ENCODE data around the gene PNMA8B. TPM values are rescaled to one million over a fixed set of nuclear protein-coding genes. Genes with fewer than 3 reads are reported as not detected.

The PNMA8B gene
- total RNA-seq, 1 donor from 2014 or later = 0.18 TPM

DNA sequence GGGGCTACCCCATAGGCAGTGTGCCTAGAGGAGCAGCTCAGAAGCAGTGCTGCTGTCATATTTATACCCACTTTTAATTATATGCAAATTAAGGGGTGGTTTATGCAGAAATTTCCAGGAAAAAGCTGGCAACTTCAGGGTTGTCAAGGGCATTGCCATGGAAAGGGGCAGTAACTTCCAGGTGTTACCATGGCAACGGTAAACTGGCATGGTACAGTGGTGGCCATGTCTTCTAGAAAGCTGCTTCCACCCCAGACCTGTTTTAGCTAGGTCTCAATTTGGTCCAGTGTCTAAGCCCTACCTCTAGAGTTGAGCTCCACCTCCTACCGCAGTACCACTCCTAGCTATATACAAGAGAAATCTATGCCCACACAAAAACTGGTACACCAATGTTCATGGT, 35.6 kb downstream of the PNMA8B start:
- no peak for DNase-seq (ENCODE audit: extremely low read depth, low read depth, low spot score)

DNA sequence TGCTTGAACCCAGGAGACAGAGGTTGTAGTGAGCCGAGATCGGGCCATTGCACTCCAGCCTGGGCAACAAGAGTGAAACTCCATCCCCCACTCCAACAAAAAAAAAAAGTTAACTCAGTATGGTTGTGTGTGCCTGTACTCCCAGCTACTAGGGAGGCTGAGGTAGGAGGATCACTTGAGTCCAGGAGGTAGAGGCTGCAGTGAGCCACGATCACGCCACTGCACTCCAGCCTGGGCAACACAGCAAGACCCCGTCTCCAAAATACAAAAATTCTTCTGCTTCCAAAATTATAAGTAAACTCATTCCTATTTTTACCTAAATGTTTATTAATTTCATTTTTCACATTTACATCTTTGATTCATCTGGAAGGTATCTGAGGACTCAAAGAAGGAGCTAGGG, 38.7 kb downstream of the PNMA8B start:
- DNase-seq (ENCODE audit: extremely low read depth, low read depth, low spot score) = no peak

DNA sequence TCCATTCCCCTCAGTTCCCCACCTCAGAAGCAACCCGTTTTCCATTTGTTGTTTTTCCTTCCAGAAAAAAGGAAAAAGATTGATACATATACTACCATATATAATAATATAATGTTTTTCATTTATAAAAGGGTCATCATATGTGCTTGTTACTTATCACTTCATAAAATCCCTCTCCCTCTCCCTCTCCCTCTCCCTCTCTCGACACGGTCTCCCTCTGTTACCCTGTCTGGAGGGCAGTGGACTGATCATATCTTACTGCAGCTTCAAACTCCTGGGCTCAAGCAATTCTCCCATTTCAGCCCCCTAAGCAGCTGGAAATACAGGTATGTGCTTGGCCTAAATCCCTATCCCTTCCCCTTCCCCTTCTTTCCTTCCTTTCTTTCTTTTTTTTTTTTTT, 41.4 kb downstream of the PNMA8B start:
- no peak for DNase-seq (ENCODE audit: extremely low read depth, low read depth, low spot score)

DNA sequence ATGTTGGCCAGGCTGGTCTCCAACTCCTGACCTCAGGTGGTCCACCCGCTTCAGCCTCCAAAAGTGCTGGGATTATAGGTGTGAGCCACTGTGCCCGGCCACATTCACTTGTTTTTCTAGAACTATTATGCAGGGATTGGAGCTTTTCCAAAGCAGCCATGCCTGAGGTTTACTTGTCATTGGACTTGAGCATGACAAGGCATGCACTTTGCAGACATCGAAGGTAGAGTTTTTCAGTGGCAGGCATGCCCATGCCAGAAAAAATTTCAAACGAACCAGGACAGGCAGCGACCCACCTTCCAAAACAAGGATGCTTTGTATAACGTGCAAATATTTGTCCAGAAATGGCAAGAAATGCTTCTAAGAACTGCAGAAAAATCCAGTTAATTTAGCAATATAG, 42.0 kb downstream of the PNMA8B start:
- DNase-seq (ENCODE audit: extremely low read depth, low read depth, low spot score) = no peak

DNA sequence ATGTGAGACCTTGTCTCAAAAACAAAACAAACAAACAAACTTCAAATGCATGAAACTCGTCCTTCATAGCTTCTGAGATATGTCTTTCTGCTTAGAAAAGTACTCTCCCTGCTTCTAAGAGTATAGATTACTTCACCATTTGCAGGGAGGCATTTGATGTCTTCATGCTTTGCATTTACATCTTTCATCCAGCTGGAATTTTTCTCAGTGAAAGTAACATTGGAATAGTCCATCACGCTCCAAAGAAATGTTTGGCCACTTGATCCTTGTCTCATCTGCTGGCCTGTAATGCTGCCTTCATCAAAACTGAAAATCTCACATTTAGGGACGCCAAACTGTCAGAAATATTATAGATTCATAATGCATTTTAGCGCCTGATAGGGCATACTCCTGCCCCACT, 43.5 kb downstream of the PNMA8B start:
- DNase-seq (ENCODE audit: extremely low read depth, low read depth, low spot score) = no peak

DNA sequence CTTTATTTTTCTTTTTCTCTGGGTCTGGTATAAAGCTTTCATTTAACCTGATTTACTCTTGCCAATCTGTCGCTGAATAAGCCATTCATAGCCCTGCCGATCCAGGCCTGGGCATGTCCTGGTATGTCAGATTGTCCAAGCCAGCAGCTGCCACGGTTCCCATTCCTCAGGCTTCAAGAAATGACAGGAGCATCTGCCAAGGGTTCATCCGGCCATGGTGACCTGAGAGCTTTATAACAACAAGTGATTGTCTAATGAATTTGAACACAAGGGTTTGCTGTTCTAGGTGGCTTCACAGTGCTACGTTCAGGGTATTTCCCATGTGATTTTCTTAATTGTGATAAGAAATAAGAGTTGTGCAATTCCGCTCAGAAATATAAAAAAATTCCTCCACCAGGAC, 44.3 kb downstream of the PNMA8B start:
- no peak for DNase-seq (ENCODE audit: extremely low read depth, low read depth, low spot score)

DNA sequence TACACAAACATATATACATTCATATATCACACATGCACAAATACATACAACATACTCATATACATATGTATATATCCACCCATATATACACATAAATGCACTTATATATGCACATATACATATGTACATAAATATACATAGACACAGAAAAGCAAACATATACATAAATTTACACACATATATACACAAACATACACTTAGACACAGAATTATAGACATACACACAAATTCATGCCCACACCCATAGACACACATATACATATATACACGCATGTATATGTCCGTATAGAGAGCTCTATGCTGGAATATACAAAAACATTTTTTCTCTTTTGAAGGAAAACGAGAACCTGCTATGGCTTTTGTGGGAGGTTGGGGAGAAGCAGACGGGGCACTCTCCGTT, 44.9 kb downstream of the PNMA8B start:
- DNase-seq (ENCODE audit: extremely low read depth, low read depth, low spot score) = no peak

DNA sequence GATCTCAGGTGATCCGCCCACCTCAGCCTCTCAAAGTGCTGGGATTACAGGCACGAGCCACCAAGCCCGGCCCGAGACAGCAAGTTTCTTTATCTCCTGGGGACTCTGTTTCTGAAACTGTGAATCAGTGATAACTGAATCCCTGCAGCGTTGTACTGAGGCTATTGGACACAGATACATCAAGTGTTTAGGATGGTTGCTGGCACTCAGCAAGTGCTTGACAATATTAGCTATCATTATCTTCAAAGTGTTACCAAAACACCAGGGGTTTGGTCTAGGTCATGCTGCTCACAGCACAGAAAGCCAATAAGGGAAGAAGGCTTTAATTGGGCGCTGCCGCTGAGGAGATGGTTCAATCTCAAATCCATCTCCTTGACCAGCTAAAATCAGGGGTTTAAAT, 46.4 kb downstream of the PNMA8B start:
- no peak for DNase-seq (ENCODE audit: extremely low read depth, low read depth, low spot score)

DNA sequence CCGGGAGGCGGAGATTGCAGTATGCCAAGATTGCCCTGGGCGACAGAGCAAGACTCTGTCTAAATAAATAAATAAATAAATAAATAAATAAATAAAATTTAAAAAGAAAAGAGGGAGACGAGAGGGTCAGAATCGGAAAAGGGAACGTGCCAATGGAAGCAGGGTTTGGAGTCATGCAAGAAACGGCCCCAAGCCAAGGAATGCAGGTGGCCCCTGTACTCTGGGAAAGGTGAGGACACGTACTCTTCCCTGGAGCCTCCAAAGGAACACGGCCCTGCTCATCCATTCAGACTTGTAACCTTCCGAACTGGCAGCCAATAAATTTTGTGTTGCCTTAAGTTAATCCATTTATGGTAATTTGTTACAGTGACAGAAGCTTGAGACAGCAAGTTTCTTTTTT, 47.1 kb downstream of the PNMA8B start:
- DNase-seq (ENCODE audit: extremely low read depth, low read depth, low spot score) = no peak

DNA sequence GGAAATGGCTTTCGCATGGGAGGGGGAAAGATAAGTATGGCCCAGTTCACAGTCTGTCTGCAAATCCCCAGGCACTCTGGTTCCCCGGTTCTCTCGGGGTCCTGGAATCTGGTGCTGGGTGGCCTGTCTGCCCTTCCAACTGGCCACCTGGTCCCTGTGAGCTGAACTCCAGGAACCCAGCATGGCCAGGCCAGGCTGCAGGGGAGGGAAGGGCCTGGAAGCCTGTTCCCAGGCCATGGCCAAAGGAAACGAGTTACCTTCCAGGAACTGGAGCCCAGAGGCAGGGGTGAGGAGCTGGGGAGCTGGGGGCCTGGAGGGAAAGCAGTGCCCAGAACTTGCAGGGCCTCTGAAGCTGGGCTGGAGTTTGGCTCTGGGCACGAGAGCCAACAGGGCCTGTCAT, 47.8 kb downstream of the PNMA8B start:
- no peak for DNase-seq (ENCODE audit: extremely low read depth, low read depth, low spot score)

DNA sequence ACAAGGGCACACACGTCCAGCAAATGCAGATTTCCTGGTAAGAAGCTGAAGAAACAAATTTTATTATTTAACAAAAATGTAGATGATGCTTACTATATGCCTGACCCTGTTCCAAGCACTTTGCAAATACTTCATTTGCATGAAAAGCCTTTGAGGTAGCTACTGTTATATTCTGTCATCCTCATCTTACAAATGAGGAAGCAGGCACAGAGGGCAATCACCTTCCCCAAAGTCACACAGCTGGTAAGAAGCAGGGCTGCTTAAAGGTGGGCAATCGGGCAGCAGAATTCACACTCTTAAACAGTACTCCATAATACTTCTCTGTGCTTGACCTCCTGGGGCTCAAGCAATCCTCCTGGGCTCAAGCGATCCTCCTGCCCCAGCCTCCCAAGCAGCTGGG, 48.7 kb downstream of the PNMA8B start:
- DNase-seq (ENCODE audit: extremely low read depth, low read depth, low spot score) = no peak

DNA sequence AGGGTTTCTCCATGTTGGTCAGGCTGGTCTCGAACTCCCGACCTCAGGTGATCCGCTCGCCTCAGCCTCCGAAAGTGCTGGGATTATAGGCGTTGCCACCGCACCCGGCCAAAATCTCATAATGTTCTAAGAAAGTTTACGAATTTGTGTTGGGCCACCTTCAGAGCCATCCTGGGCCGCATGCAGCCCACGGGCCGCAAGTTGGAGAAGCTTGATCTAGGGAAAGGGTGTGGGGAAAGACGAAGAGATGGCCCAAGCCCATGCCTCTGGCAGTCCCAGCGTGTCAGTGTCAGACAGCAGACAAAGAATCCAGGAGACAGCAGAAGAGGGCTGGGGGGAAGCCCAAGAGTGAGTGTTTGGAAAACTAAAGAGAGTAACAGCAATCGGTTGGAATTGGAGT, 49.6 kb downstream of the PNMA8B start:
- no peak for DNase-seq (ENCODE audit: extremely low read depth, low read depth, low spot score)

DNA sequence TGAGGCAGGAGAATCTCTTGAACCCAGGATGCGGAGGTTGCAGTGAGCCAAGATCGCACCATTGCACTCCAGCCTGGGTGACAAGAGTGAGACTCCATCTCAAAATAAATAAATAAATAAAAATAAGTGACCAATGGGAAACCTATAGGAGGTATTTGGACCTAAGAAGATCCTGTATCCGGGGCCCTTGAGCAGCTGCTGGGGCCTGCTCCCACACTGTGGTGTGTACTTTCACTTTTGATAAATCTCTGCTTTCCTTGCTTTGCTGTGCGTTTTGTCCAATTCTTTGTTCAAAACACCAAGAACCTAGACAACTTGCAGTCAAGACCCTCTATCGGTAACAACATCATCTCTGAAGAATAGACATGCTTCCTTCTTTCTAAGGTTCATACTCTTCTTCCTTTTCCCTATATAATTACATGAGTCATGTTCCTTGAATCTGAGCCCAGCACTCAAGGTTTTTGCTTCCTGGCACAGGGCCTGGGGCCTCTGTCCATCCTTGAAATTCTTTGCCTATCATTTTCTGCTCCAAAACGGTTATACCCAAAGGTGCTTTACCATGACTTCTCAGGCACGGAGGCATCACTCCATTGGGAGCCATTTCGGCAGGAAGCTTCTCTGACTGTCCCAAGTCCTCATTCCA, 52.7 kb downstream of the PNMA8B start:
- no peak for DNase-seq (ENCODE audit: extremely low read depth, low read depth, low spot score)

DNA sequence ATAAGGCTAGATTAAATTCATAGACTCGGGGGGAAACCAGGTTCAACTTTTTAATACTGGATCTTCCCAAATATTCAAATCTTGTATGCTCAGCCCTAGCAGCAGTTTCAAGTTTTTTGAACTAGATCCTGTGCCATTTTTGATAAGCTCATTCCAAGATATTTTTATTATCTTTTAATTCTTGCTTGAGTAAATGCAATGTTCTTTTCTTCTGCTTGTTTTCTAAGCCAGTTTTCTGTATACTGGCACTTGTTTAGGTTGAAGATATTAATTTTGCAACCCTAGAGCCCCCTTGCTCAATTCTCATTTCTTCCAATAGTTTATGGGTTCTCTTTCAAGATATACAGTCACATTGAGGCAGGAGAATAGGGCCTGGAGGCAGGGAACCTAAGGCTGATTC, 53.8 kb downstream of the PNMA8B start:
- no peak for DNase-seq (ENCODE audit: extremely low read depth, low read depth, low spot score)

Other genes starting within 250 kb of the PNMA8B start
- gene HIF3A, start 198.8 kb downstream of the PNMA8B start, total RNA-seq = 7.5 and 20.6 TPM in 2 replicates
- 90.1 and 118 TPM in 2 replicates for gene PPP5C, start 148.8 kb downstream of the PNMA8B start, total RNA-seq
- 3.3 and 4.5 TPM in 2 replicates for gene CCDC8, start 82.3 kb downstream of the PNMA8B start, total RNA-seq
- not detected in 2 replicates for gene PNMA8C, start 66.9 kb downstream of the PNMA8B start, total RNA-seq
- gene PNMA8A, start 24.3 kb downstream of the PNMA8B start, total RNA-seq = 0.53 and 3.3 TPM in 2 replicates
- 268 and 348 TPM in 2 replicates for gene CALM3, start 105.5 kb upstream of the PNMA8B start, total RNA-seq
- 1.6 and 1.8 TPM in 2 replicates for gene PTGIR, start 129.2 kb upstream of the PNMA8B start, total RNA-seq
- not detected in 2 replicates for gene GNG8, start 140.3 kb upstream of the PNMA8B start, total RNA-seq
- gene DACT3, start 165.3 kb upstream of the PNMA8B start, total RNA-seq = 2.3 and 3.7 TPM in 2 replicates
- 96.9 and 142 TPM in 2 replicates for gene PRKD2, start 221.2 kb upstream of the PNMA8B start, total RNA-seq

Data from glomerular endothelial cell (primary cell).